Chondrocyte (in vitro differentiated cells): Measurements from ENCODE around the gene FAM209A. TPM values are rescaled to one million over a fixed set of nuclear protein-coding genes. Genes with fewer than 3 reads are reported as not detected.

Experiments
- DNase-seq: peaks from one replicate; pipeline ENCODE4 v3.0.0; 2021; ENCODE audit warnings: mixed read lengths, low spot score
- H3K27ac Mint-ChIP-seq: one replicate; pipeline ENCODE4 v1.8.0; 2021; ENCODE audit warnings: mild to moderate bottlenecking, moderate library complexity, mixed read lengths; ENCODE audit not compliant: unreplicated experiment
- H3K27me3 Mint-ChIP-seq: 2 replicates; pipeline ENCODE4 v1.8.0; 2021; ENCODE audit warnings: low read depth, mixed read lengths
- H3K36me3 Mint-ChIP-seq: 2 replicates; pipeline ENCODE4 v1.8.0; 2021; ENCODE audit warnings: low read depth, mixed read lengths
- H3K4me1 Mint-ChIP-seq: 2 replicates; pipeline ENCODE4 v1.8.0; 2021; ENCODE audit warnings: low read depth, mild to moderate bottlenecking, mixed read lengths
- H3K4me3 Mint-ChIP-seq: one replicate; pipeline ENCODE4 v1.8.0; 2021; ENCODE audit warnings: mild to moderate bottlenecking, moderate library complexity, mixed read lengths; ENCODE audit not compliant: unreplicated experiment
- H3K9me3 Mint-ChIP-seq: 2 replicates; pipeline ENCODE4 v1.8.0; 2021; ENCODE audit warnings: low read depth, mixed read lengths
- CTCF ChIP-seq: fragments of 200-600 bp; sonication (generic); IDR thresholded peaks from 2 replicates; pipeline ENCODE4 v1.5.0; 2021; ENCODE audit warnings: antibody characterized with exemption, mild to moderate bottlenecking, moderate library complexity
- total RNA-seq: library from RNA; stranded (reverse); gene quantifications from 3 replicates; pipeline ENCODE4 v1.2.1, GENCODE V29; 2021

The FAM209A gene
- total RNA-seq, 1 donor from 2014 or later: 0.55 TPM

- no peak overlapping the region for H3K4me3 Mint-ChIP-seq
- no peaks in the 10 kb centered on the region for H3K9me3 Mint-ChIP-seq
- peaks cover 1% of the 10 kb centered on the region for H3K36me3 Mint-ChIP-seq
- no peak for DNase-seq
- TF ChIP-seq CTCF: no peak
- H3K27me3 Mint-ChIP-seq: no peaks in the 10 kb centered on the region
- H3K4me1 Mint-ChIP-seq: no peaks in the 10 kb centered on the region
- no peak overlapping the region for H3K27ac Mint-ChIP-seq
Measured at GRCh38 chr20:56540415-56540814, 15.9 kb downstream of the FAM209A start.

DNA sequence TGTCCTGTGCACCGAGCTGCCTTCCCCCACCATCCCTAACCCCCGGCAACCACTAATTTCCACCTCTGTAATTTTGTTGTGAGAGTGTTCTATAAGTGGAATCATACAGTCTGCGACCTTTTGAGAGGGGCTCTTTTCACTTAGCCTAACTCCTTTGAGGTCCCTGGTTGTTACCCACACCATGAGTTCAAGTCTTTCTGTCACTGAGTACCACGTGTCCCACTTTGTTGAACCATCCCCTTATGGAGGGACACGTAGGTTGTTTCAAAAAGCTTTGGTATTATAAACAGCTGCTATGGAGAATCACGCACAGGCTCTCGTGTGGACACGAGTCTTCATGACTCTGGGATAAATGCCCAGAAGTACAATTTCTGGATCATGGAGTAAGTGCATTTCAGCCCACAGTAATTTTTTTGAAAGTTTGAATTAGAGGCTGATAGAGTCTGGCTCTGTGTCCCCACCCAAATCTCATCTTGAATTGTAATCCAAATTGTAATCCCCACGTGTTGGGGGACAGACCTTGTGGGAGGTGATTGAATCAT is 18.0 kb downstream of the FAM209A start:
- Mint-ChIP-seq H3K27me3 (no peaks in the 10 kb centered on the region), H3K4me1 (no peaks in the 10 kb centered on the region), H3K9me3 (no peaks in the 10 kb centered on the region), H3K4me3 (no peak overlapping the region), H3K36me3 (no peaks in the 10 kb centered on the region), H3K27ac (no peak overlapping the region)
- TF ChIP-seq CTCF: no peak
- DNase-seq: no peak

DNA sequence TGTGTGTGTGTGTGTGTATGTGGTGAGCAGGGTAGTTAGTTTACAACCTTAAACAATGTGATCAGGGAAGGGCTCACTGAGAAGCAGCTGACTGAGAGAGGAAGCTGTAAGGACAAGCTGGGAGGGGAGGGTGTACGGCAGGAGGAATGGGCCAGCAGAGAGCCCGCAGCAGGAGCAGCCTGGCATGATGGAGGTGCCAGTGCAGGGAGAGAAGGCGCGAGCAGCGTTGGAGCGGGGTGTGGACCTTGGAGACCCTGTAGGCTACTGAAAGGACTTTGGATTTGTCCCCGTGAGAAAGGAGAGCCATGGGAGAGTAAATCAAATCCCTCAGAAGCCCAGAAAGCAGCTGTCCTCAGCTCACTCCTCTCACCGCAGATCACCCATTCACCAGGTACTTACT is 27.0 kb downstream of the FAM209A start:
- Mint-ChIP-seq H3K4me1 (peaks cover 10% of the 10 kb centered on the region), H3K9me3 (peaks cover 17% of the 10 kb centered on the region), H3K27me3 (no peaks in the 10 kb centered on the region), H3K36me3 (no peaks in the 10 kb centered on the region), H3K27ac (no peak overlapping the region), H3K4me3 (no peak overlapping the region)
- no peak for DNase-seq
- no peak for TF ChIP-seq CTCF

DNA sequence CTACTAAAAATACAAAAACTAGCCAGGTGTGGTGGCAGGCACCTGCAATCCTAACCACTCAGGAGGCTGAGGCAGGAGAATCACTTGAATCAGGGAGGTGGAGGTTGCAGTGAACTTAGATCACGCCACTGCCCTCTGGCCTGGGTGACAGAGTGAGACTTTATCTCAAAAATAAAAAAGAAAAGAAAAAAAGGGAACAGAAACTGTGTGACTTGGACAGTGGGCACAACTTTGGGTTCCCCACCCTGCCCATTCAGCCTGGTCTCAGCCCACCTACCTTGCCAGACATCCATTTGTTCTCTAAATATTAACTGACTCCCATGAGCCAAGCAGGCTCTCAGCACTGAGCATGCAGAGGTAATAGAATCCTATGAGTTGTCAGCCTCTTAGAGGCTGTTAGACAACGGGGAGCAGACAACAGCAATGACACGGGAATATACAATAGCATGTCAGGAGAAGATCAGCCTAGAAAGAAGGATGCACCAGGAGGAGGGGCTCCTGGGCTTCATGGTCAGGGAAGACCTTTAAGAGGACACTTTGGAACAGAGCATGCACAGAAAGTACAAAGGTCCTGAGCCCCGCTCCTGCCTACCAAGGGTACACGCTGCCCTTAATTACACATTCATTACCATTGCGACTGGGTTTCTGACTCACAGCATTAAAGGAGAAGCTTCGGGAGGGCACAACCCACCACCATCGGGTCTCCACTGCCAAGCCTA is 28.5 kb downstream of the FAM209A start:
- H3K27me3 Mint-ChIP-seq: no peaks in the 10 kb centered on the region
- no peak for TF ChIP-seq CTCF
- peaks cover 10% of the 10 kb centered on the region for H3K4me1 Mint-ChIP-seq
- no peaks in the 10 kb centered on the region for H3K36me3 Mint-ChIP-seq
- H3K9me3 Mint-ChIP-seq: peaks cover 14% of the 10 kb centered on the region
- H3K27ac Mint-ChIP-seq: no peak overlapping the region
- no peak overlapping the region for H3K4me3 Mint-ChIP-seq
- DNase-seq: no peak

DNA sequence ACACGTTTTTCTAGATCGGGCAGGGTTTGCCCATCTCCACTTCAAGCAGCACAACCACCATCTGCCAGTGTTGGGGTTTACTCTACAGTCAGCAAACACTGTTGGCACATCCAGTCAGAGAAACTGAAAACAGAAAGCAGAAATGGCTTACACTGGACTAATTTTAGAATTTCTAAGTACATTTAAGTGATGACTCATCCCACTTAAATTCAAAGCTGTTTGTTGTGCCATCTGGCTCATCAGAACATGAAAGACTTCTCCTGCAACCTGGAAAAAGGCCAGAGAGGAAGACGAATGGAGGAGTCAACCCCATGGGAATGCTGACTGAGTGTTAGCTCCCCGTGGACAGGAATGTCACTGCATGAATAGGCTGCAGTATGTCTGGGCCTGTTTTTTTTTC is 30.3 kb downstream of the FAM209A start:
- Mint-ChIP-seq H3K27me3 (no peaks in the 10 kb centered on the region), H3K4me3 (no peak overlapping the region), H3K36me3 (no peaks in the 10 kb centered on the region), H3K9me3 (peaks cover 6% of the 10 kb centered on the region), H3K4me1 (peaks cover 10% of the 10 kb centered on the region), H3K27ac (peak overlapping the region; percentile 60)
- TF ChIP-seq CTCF: no peak
- DNase-seq: no peak
